Lower lobe of right lung (tissue), 2 donors: ENCODE data around the gene SLC24A3. TPM values are rescaled to one million over a fixed set of nuclear protein-coding genes. Genes with fewer than 3 reads are reported as not detected.
A peak's percentile ranks its signal among the peaks of the same experiment; 100 is the strongest.

Source experiments
- ATAC-seq, 2 donors: fragments of 200-7000 bp; cut with Tn5 transposase; one replicate each; pipeline ENCODE4 v1.9.1; 2020 to 2022; ENCODE audit warnings: mild to moderate bottlenecking in 2 of 2, moderate library complexity in 2 of 2
- DNase-seq: peaks from one replicate; pipeline ENCODE4 v3.0.0-alpha.2; 2020
- H3K27ac ChIP-seq: fragments of 200-600 bp; one replicate; pipeline ENCODE4 v1.8.0; 2022
- H3K27me3 ChIP-seq: fragments of 200-600 bp; one replicate; pipeline ENCODE4 v1.8.0; 2022; ENCODE audit warnings: low read depth
- H3K36me3 ChIP-seq: fragments of 200-600 bp; one replicate; pipeline ENCODE4 v1.8.0; 2022; ENCODE audit warnings: mild to moderate bottlenecking
- H3K4me1 ChIP-seq: fragments of 200-600 bp; one replicate; pipeline ENCODE4 v1.8.0; 2022
- H3K4me3 ChIP-seq: fragments of 200-600 bp; one replicate; pipeline ENCODE4 v1.8.0; 2022; ENCODE audit warnings: mild to moderate bottlenecking
- H3K9me3 ChIP-seq: fragments of 200-600 bp; one replicate; pipeline ENCODE4 v1.8.0; 2022
- intact Hi-C: fragments of 100-400 bp; cut with DNase I; formaldehyde crosslinking; loops from one replicate; pipeline ENCODE4 v1.11.0; 2022
- total RNA-seq: library from RNA; stranded (reverse); fragmentation: NEBNext Ultra II Directional; extraction: Animal tissue kit (Norgen Biotek cat#: 25700); gene quantifications from one replicate; pipeline ENCODE4 v1.2.1, GENCODE V29; 2021
- TF ChIP-seq, protein P1 (sequence below): fragments of 200-600 bp; IDR thresholded peaks from one replicate; pipeline ENCODE4 v1.8.0; 2022; ENCODE audit warnings: antibody characterized with exemption, mild to moderate bottlenecking
- donor health status: DM: no; HTN: yes; CAD: no; lungs with severe emphysema.

The SLC24A3 gene
- total RNA-seq, 1 donor from 2014 or later: 7.9 TPM

DNA sequence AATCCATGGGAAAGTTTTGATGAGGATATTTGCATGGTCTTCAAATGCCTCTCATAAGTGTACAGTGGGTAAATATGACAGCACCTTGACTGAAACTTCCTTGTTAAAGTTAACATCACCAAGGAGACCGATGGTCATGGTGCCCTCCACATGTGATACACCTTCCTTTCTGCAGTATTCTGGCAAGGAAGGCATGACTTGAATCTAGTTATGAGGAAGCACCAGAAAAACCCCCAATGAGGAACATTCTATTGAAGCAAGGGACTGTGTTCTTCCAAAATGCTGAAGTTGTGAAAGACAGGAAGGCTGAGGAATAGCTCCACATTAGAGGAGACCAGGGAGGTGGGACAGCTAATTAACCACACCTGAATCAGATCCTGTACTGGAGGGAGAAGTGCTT is 118.3 kb downstream of the SLC24A3 start:
- DNase-seq (no peak), ATAC-seq (no peak)
- Histone ChIP-seq H3K27me3 (no peaks in the 10 kb centered on the region), H3K9me3 (no peaks in the 10 kb centered on the region), H3K4me1 (no peaks in the 10 kb centered on the region), H3K27ac (no peak overlapping the region), H3K36me3 (no peaks in the 10 kb centered on the region), H3K4me3 (no peak overlapping the region)
- intact Hi-C loops: no loop called here
- TF ChIP-seq, protein P1, sequence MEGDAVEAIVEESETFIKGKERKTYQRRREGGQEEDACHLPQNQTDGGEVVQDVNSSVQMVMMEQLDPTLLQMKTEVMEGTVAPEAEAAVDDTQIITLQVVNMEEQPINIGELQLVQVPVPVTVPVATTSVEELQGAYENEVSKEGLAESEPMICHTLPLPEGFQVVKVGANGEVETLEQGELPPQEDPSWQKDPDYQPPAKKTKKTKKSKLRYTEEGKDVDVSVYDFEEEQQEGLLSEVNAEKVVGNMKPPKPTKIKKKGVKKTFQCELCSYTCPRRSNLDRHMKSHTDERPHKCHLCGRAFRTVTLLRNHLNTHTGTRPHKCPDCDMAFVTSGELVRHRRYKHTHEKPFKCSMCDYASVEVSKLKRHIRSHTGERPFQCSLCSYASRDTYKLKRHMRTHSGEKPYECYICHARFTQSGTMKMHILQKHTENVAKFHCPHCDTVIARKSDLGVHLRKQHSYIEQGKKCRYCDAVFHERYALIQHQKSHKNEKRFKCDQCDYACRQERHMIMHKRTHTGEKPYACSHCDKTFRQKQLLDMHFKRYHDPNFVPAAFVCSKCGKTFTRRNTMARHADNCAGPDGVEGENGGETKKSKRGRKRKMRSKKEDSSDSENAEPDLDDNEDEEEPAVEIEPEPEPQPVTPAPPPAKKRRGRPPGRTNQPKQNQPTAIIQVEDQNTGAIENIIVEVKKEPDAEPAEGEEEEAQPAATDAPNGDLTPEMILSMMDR: no peak

DNA sequence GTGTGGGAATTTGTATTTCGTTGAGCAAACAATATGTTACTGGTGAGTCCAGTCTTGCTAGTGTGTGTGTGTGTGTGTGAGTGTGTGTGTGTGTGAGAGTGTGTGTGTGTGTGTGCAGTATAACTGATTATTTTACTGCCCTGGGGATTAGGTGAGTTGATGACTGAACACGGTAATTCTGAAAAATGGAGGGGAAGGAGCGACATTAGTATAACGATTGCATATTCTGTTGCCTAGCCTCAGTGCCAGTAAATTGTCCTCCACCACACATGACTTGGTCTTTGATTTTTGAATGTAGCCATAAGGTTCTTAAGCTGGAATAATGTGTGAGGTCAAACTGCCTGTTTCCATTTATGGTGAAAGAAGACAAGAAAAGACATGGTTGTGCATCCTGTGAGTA is 121.1 kb downstream of the SLC24A3 start:
- H3K27me3 ChIP-seq: no peaks in the 10 kb centered on the region
- no peak for ATAC-seq
- no peaks in the 10 kb centered on the region for H3K36me3 ChIP-seq
- no peak overlapping the region for H3K4me3 ChIP-seq
- no peaks in the 10 kb centered on the region for H3K4me1 ChIP-seq
- TF ChIP-seq, protein P1: no peak
- no peak overlapping the region for H3K27ac ChIP-seq
- intact Hi-C loops: no loop called here
- no peaks in the 10 kb centered on the region for H3K9me3 ChIP-seq
- DNase-seq: no peak

DNA sequence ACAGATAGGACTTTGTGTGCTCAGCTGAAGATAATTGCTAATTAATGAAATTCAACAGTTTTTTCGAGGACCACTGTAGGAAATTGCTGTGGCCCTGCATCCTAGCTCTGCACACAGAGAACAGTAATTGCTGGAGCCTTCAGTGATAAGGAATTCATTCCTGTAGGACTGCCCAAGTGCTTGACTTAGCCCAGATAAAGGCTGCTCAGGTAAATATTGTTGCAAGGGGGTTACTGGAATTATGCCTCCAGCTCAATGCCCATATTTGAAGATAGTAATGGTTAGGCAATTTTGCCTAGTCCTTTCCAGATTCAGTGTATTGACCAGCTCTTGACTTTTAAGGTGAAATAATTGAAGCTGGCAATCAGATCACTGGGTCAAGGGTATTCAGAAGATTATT is 122.9 kb downstream of the SLC24A3 start:
- Histone ChIP-seq H3K9me3 (no peaks in the 10 kb centered on the region), H3K27me3 (no peaks in the 10 kb centered on the region), H3K4me1 (no peaks in the 10 kb centered on the region), H3K4me3 (no peak overlapping the region), H3K27ac (no peak overlapping the region), H3K36me3 (no peaks in the 10 kb centered on the region)
- DNase-seq: no peak
- intact Hi-C loops: no loop called here
- peak; percentile 50 to 81 for ATAC-seq
- TF ChIP-seq, protein P1: no peak

DNA sequence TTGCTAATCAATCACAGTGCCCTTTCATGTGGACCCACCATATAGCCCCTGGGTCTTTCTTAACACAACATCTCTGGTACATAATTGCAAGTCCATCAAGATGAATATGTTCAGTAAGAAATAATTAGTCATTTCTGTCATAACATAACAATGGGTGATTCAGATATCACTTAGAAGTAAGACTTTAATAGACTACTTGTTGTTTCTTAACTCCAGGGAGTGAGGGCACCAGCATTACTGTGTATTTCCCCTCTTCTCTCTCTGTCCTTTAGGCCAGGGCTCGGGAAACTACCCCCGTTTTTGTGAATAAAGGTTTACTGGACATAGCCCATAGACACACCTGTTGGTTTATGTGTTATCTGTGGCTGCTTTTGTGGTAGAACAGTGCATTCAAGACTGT is 123.5 kb downstream of the SLC24A3 start:
- Histone ChIP-seq H3K4me1 (peaks cover 5% of the 10 kb centered on the region), H3K27ac (no peak overlapping the region), H3K27me3 (no peaks in the 10 kb centered on the region), H3K4me3 (no peak overlapping the region), H3K36me3 (no peaks in the 10 kb centered on the region), H3K9me3 (no peaks in the 10 kb centered on the region)
- no peak for ATAC-seq
- TF ChIP-seq, protein P1: no peak
- intact Hi-C loops: no loop called here
- DNase-seq: no peak

DNA sequence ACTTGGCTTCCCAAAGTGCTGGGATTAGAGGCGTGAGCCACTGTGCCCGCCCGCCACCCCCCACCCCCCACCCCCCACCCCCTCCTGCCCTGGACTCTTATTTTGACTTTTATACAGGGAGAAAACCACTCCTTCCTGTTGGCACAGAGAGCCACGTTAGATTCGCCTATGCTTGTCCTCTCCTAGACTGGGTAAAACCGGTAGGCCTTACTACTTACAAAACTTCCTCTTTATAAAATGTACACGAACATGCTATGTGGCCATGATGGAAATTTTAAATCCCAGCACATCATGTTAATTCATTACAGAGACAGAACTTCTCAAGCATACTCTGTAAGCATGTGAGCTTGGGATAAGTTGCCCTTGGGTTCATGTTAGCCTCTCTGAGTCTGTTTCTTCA is 124.2 kb downstream of the SLC24A3 start:
- no peak for DNase-seq
- no peaks in the 10 kb centered on the region for H3K9me3 ChIP-seq
- H3K27me3 ChIP-seq: no peaks in the 10 kb centered on the region
- TF ChIP-seq, protein P1: no peak
- H3K36me3 ChIP-seq: no peaks in the 10 kb centered on the region
- H3K27ac ChIP-seq: no peak overlapping the region
- intact Hi-C loops: no loop called here
- ATAC-seq: no peak
- peaks cover 13% of the 10 kb centered on the region for H3K4me1 ChIP-seq
- no peak overlapping the region for H3K4me3 ChIP-seq

DNA sequence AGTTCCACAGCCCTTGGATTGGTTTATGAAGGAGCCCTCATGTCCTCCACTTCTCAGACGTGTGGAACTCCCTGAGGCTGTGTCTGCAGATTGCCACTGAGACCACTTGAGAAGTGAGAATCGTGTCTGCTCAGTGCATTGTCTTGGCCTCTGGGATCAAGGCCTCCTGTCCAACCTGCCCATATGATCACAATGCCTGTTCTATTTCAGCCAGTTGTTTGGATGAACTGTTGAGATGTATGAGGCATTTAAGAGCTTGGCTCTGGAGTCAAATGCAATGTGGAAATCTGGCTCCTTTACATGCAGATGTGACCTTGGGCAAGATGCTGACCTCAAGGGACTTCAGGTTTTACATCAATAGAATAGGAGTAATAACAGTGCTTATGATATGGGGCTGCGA is 125.9 kb downstream of the SLC24A3 start:
- Histone ChIP-seq H3K36me3 (no peaks in the 10 kb centered on the region), H3K4me1 (peaks cover 15% of the 10 kb centered on the region), H3K9me3 (no peaks in the 10 kb centered on the region), H3K27me3 (no peaks in the 10 kb centered on the region), H3K27ac (no peak overlapping the region), H3K4me3 (no peak overlapping the region)
- TF ChIP-seq, protein P1: no peak
- ATAC-seq (no peak), DNase-seq (no peak)
- intact Hi-C loops: no loop called here
